OCI-LY7 (cell line): Measurements from ENCODE around the gene ATG4B.

Experiments used
- CTCF ChIP-seq: fragments of 200-600 bp; sonication (generic); conservative IDR thresholded peaks from 2 replicates; pipeline ENCODE4 v1.5.1; 2014; ENCODE audit warnings: mild to moderate bottlenecking, antibody characterized with exemption, low read length, moderate library complexity, mixed read lengths
- EZH2phosphoT487 ChIP-seq: fragments of 200-600 bp; sonication (generic); IDR thresholded peaks from 2 replicates; pipeline ENCODE4 v1.6.1; 2018; ENCODE audit warnings: low read depth, borderline replicate concordance, mild to moderate bottlenecking, mixed run types, antibody characterized with exemption, low read length, moderate library complexity, mixed read lengths

- TF ChIP-seq CTCF (no peak), EZH2phosphoT487 (no peak)
Observed at GRCh38 chr2:241680827-241681599, 43.5 kb downstream of the ATG4B start.
